Trophoblast cell (in vitro differentiated cells and primary cell): ENCODE data around the gene EVA1C.
"Not testable (repeated sequence)": the region's sequence is repeated elsewhere in the genome, so short reads cannot be mapped to it uniquely, and the experiment has no call there.

Source experiments
- DNase-seq, 2 donors: peaks; one replicate each; pipeline ENCODE4 v3.0.0-alpha.2; 2016
- H2AFZ ChIP-seq: 2 replicates; pipeline ENCODE4 v1.6.1; 2013; ENCODE audit warnings: low read length, moderate library complexity, mild to moderate bottlenecking; ENCODE audit not compliant: insufficient read depth, poor library complexity
- H2AK5ac ChIP-seq: 2 replicates; pipeline ENCODE4 v1.6.1; 2013; ENCODE audit warnings: mild to moderate bottlenecking, low read length
- H2BK120ac ChIP-seq: 2 replicates; pipeline ENCODE4 v1.6.1; 2013; ENCODE audit warnings: low read length, mild to moderate bottlenecking, moderate library complexity; ENCODE audit not compliant: insufficient read depth, poor library complexity
- H2BK12ac ChIP-seq: 2 replicates; pipeline ENCODE4 v1.6.1; 2013; ENCODE audit warnings: mild to moderate bottlenecking, low read length, moderate library complexity
- H2BK5ac ChIP-seq: 2 replicates; pipeline ENCODE4 v1.6.1; 2013; ENCODE audit warnings: low read length, low read depth, moderate library complexity, mild to moderate bottlenecking; ENCODE audit not compliant: poor library complexity
- H3K14ac ChIP-seq: 2 replicates; pipeline ENCODE4 v1.6.1; 2013; ENCODE audit warnings: mild to moderate bottlenecking, low read length
- H3K18ac ChIP-seq: 2 replicates; pipeline ENCODE4 v1.6.1; 2013; ENCODE audit warnings: mild to moderate bottlenecking, low read length
- H3K23ac ChIP-seq: 2 replicates; pipeline ENCODE4 v1.6.1; 2013; ENCODE audit warnings: low read length
- H3K27ac ChIP-seq: 2 replicates; pipeline ENCODE4 v1.5.1; 2013; ENCODE audit warnings: low read depth, mild to moderate bottlenecking, inconsistent platforms, low read length, moderate library complexity
- H3K27me3 ChIP-seq: 2 replicates; pipeline ENCODE4 v1.6.1; 2013; ENCODE audit warnings: inconsistent platforms, mild to moderate bottlenecking, low read length, moderate library complexity; ENCODE audit not compliant: insufficient read depth
- H3K36me3 ChIP-seq, 2 experiments: 1 replicate in 1 of 2; 2 replicates in 1 of 2; pipeline ENCODE4 v1.6.1; 2013; ENCODE audit warnings: low read length in 2 of 2, mild to moderate bottlenecking in 2 of 2, moderate library complexity in 1 of 2; ENCODE audit not compliant: insufficient read depth in 2 of 2, control insufficient read depth in 1 of 2
- H3K4ac ChIP-seq: 2 replicates; pipeline ENCODE4 v1.6.1; 2013; ENCODE audit warnings: low read depth, mild to moderate bottlenecking, low read length, moderate library complexity
- H3K4me1 ChIP-seq, 2 experiments: 1 replicate in 1 of 2; 2 replicates in 1 of 2; pipeline ENCODE4 v1.6.1; 2013; ENCODE audit warnings: low read length in 2 of 2, mild to moderate bottlenecking in 2 of 2, moderate library complexity in 1 of 2; ENCODE audit not compliant: insufficient read depth in 2 of 2, control insufficient read depth in 1 of 2
- H3K4me2 ChIP-seq: 2 replicates; pipeline ENCODE4 v1.6.1; 2013; ENCODE audit warnings: inconsistent platforms, mild to moderate bottlenecking, low read length, moderate library complexity
- H3K4me3 ChIP-seq: 2 replicates; pipeline ENCODE4 v1.5.1; 2013; ENCODE audit warnings: mild to moderate bottlenecking, low read depth, low read length, inconsistent platforms
- H3K79me1 ChIP-seq: one replicate; pipeline ENCODE4 v1.6.1; 2013; ENCODE audit warnings: low read length
- H3K79me2 ChIP-seq: 2 replicates; pipeline ENCODE4 v1.6.1; 2013; ENCODE audit warnings: low read length, mild to moderate bottlenecking; ENCODE audit not compliant: control insufficient read depth, insufficient read depth, poor library complexity
- H3K9ac ChIP-seq: 2 replicates; pipeline ENCODE4 v1.6.1; 2013; ENCODE audit warnings: mild to moderate bottlenecking, low read length
- H3K9me3 ChIP-seq: 2 replicates; pipeline ENCODE4 v1.6.1; 2013; ENCODE audit warnings: low read depth, mild to moderate bottlenecking, control low read depth, inconsistent platforms, low read length; ENCODE audit not compliant: insufficient read depth
- H4K12ac ChIP-seq: 2 replicates; pipeline ENCODE4 v1.6.1; 2013; ENCODE audit warnings: low read depth, mild to moderate bottlenecking, low read length, moderate library complexity
- H4K8ac ChIP-seq: 2 replicates; pipeline ENCODE4 v1.6.1; 2013; ENCODE audit warnings: low read depth, mild to moderate bottlenecking, low read length, moderate library complexity
- H4K91ac ChIP-seq: one replicate; pipeline ENCODE4 v1.6.1; 2013; ENCODE audit warnings: low read depth, mild to moderate bottlenecking, low read length, moderate library complexity
- WGBS: extraction: QIAGEN DNeasy Blood & Tissue Kit; methylation state at CpG from one replicate; pipeline ENCODE4 v1.1.7; 2013; ENCODE audit warnings: missing lambda C conversion rate; ENCODE audit not compliant: insufficient read length, insufficient coverage; ENCODE audit errors: extremely low coverage; 5-methylcytosine and 5-hydroxymethylcytosine counted together

EVA1C gene

GRCh38 chr21:32462564-32462963, 50.1 kb downstream of the EVA1C start:
- not testable (repeated sequence) for H3K79me1 ChIP-seq, H2BK5ac ChIP-seq, H3K4me1 ChIP-seq, H2AFZ ChIP-seq, H3K27me3 ChIP-seq, H3K4me2 ChIP-seq, H4K91ac ChIP-seq, H4K8ac ChIP-seq, H3K14ac ChIP-seq, H3K79me2 ChIP-seq, H2BK12ac ChIP-seq, H2AK5ac ChIP-seq, H3K23ac ChIP-seq, H3K27ac ChIP-seq, H3K4ac ChIP-seq, H3K4me3 ChIP-seq, H3K9ac ChIP-seq, H2BK120ac ChIP-seq, DNase-seq, H3K36me3 ChIP-seq, H3K9me3 ChIP-seq, H3K18ac ChIP-seq, H4K12ac ChIP-seq
- WGBS, result no CpG with 5 or more reads among the region's 3 CpGs

GRCh38 chr21:32463367-32463766, 50.9 kb downstream of the EVA1C start:
- Histone ChIP-seq H4K8ac (no peak overlapping the region), H3K14ac (no peak overlapping the region), H3K4me1 (peaks cover 0 to 3% of the 10 kb centered on the region in 2 experiments), H3K27me3 (no peaks in the 10 kb centered on the region), H3K4ac (no peak overlapping the region), H4K91ac (no peak overlapping the region), H3K18ac (no peak overlapping the region), H2AK5ac (no peak overlapping the region), H2BK5ac (no peak overlapping the region), H2BK120ac (no peak overlapping the region), H2BK12ac (no peak overlapping the region), H3K4me3 (no peak overlapping the region), H2AFZ (no peak overlapping the region), H3K27ac (no peak overlapping the region), H3K9ac (no peak overlapping the region), H4K12ac (no peak overlapping the region), H3K36me3 (no peaks in the 10 kb centered on the region), H3K79me2 (no peaks in the 10 kb centered on the region), H3K9me3 (no peaks in the 10 kb centered on the region), H3K23ac (no peak overlapping the region), H3K4me2 (no peak overlapping the region), H3K79me1 (no peaks in the 10 kb centered on the region)
- no peak for DNase-seq
- no CpG with 5 or more reads among the region's 7 CpGs for WGBS

GRCh38 chr21:32463889-32464300, 51.4 kb downstream of the EVA1C start:
- Histone ChIP-seq H2BK12ac (no peak overlapping the region), H2BK120ac (no peak overlapping the region), H3K79me2 (no peaks in the 10 kb centered on the region), H2AFZ (no peak overlapping the region), H4K91ac (no peak overlapping the region), H3K36me3 (no peaks in the 10 kb centered on the region), H3K4me1 (peaks cover 0 to 3% of the 10 kb centered on the region in 2 experiments), H4K12ac (no peak overlapping the region), H2AK5ac (no peak overlapping the region), H3K14ac (no peak overlapping the region), H3K27ac (no peak overlapping the region), H2BK5ac (no peak overlapping the region), H3K23ac (no peak overlapping the region), H3K79me1 (no peaks in the 10 kb centered on the region), H3K4me3 (no peak overlapping the region), H3K4ac (no peak overlapping the region), H3K9ac (no peak overlapping the region), H3K27me3 (no peaks in the 10 kb centered on the region), H3K4me2 (no peak overlapping the region), H3K9me3 (peaks cover 2% of the 10 kb centered on the region), H4K8ac (no peak overlapping the region), H3K18ac (no peak overlapping the region)
- no peak for DNase-seq
- WGBS, result no CpG with 5 or more reads among the region's 8 CpGs

GRCh38 chr21:32467291-32467690, 54.8 kb downstream of the EVA1C start:
- H3K9ac ChIP-seq, result no peak overlapping the region
- no peak overlapping the region for H2AFZ ChIP-seq
- no CpG with 5 or more reads among the region's 4 CpGs for WGBS

More at GRCh38 chr21:32467291-32467690, 54.8 kb downstream of the EVA1C start:
- H2BK12ac ChIP-seq, result no peak overlapping the region
- no peak overlapping the region for H4K12ac ChIP-seq
- no peak overlapping the region for H3K4ac ChIP-seq
- no peaks in the 10 kb centered on the region for H3K4me1 ChIP-seq
- H3K79me1 ChIP-seq, result no peaks in the 10 kb centered on the region
- H3K27me3 ChIP-seq, result no peaks in the 10 kb centered on the region
- no peak overlapping the region for H3K23ac ChIP-seq
- H4K91ac ChIP-seq, result no peak overlapping the region
- H3K36me3 ChIP-seq, result no peaks in the 10 kb centered on the region
- H3K4me3 ChIP-seq, result no peak overlapping the region
- no peak overlapping the region for H3K4me2 ChIP-seq
- H4K8ac ChIP-seq, result no peak overlapping the region
- H3K18ac ChIP-seq, result no peak overlapping the region
- H3K14ac ChIP-seq, result no peak overlapping the region
- H3K79me2 ChIP-seq, result no peaks in the 10 kb centered on the region
- no peak for DNase-seq
- no peak overlapping the region for H2AK5ac ChIP-seq
- no peak overlapping the region for H2BK120ac ChIP-seq
- no peak overlapping the region for H2BK5ac ChIP-seq
- peaks cover 2% of the 10 kb centered on the region for H3K9me3 ChIP-seq
- H3K27ac ChIP-seq, result no peak overlapping the region
